Glomerular visceral epithelial cell (primary cell): ENCODE results near the gene BMP7.

Source experiments
- DNase-seq: peaks from one replicate; pipeline ENCODE4 v3.0.0-alpha.2; 2016; ENCODE audit errors: extremely low spot score

The BMP7 gene

GRCh38 chr20:57266291-57267157 is at the start of gene BMP7:
Gene BMP7 (minus strand): TSS chr20:57266641. CDS start chr20:57266122, 519 bp downstream.
- DNase-seq: no peak

GRCh38 chr20:57315976-57316480 is 49.6 kb upstream of the BMP7 start:
- no peak for DNase-seq

DNA sequence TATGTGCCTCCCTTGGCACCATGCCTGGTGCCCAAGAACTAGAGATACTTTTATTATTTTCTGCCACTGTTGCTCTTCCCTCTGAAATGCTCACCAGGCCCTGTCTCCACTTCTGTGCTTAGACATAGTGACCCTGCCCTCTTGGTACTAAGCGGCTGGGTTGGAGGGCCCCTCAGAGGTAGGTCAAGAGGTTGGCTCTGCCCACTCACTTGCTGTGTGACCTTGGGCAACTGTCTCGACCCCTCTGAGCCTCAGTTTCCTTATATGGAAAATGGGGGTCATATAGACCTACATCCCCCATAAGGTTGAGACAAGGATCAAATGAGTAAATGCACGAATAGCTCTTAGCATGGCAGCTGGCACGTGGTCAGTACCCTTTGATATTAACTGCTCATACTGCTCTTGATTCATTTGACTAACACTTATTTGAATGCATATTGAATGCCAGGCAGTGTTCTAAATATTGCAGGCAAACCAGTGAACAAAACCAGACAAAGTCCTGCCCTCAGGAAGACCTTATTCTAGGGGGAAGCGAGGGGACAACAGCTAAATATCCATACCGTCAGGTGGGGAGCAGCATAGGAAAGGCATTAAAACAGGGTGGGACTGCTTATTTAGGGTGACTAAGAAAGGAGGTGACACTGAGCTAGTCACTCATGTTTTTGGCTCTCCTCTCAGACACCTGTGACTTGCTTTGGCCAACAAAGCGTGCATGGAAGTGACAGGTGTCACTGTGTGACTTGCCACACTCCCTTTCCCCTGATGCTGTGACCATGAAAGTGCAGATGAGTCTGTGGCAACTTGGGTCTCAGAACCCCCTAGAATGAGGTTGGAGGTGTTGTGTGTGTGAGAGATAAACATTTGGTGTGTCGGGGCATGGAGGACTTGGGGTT is 48.9 kb upstream of the BMP7 start:
- no peak for DNase-seq

DNA sequence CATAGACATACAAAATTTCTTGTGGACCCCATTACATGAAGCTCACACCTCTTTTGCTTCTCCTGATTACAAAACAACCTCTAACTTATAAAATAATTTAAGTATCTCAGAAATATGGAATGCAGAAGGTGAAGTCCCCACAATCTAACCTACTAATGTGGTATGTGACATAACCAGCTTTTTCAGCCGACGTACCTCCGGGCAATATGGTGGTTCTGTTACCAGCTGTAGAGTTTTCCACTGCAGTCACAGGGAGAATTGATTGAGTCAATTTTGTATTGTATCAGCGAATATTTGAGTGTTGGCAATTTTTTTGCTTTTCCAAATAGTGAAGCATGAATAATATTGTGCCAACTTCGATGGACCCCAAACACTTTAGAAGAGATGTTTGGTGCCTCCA is 47.5 kb upstream of the BMP7 start:
- no peak for DNase-seq

DNA sequence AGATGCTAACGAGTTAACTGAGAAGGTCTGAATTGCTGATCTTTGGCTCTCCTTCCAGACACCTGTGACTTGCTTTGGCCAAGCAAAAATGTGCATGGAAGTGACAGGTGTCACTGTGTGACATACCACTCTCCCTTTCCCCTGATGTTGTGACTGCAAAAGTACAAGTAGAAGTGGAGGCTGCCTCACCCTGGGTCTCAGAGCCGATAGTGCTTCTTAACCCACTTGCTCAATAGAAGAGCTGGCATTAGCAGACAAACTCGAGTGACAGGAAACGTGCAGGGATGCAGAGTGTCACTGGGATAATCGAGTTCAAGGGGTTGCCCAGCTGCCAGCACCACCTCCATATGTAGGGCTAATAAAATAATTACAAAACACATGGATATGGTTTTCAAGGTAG is 46.8 kb upstream of the BMP7 start:
- DNase-seq: no peak

- DNase-seq: no peak
Observed at GRCh38 chr20:57312138-57312537, 45.7 kb upstream of the BMP7 start.

DNA sequence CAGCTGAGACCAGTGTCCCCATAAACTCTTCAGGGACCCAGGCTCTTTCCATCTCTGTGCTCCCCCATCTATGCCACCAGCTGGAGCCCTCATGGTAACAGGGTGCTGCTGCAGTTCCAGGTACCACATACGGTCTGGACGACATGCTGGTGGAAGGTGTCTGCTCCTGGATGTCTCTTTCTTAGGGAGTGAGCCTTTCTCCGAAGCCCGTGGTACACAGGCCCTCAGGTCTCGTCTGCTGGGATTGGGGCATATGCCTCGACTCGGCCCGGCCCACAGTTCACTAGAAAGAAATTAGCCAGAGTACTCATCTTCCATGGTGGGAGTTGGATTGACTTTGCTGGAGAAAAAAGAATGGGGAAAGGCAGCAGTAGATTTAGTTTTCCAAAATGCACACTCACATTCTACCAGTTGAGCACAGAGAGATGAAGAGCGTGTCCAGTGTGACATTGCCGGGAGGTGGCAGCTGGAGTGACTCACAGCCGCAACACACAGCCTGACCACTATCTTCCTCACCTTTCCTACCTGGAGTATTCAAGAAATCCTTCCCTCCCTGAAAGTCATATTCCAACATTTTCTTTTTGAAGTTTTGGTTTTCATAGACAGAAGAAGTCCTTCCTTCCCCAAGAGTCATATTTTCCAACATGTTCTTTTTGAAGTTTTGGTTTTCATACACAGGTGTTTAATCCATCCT is 44.5 kb upstream of the BMP7 start:
- DNase-seq: no peak

GRCh38 chr20:57309544-57310115 is 43.2 kb upstream of the BMP7 start:
- DNase-seq: no peak

DNA sequence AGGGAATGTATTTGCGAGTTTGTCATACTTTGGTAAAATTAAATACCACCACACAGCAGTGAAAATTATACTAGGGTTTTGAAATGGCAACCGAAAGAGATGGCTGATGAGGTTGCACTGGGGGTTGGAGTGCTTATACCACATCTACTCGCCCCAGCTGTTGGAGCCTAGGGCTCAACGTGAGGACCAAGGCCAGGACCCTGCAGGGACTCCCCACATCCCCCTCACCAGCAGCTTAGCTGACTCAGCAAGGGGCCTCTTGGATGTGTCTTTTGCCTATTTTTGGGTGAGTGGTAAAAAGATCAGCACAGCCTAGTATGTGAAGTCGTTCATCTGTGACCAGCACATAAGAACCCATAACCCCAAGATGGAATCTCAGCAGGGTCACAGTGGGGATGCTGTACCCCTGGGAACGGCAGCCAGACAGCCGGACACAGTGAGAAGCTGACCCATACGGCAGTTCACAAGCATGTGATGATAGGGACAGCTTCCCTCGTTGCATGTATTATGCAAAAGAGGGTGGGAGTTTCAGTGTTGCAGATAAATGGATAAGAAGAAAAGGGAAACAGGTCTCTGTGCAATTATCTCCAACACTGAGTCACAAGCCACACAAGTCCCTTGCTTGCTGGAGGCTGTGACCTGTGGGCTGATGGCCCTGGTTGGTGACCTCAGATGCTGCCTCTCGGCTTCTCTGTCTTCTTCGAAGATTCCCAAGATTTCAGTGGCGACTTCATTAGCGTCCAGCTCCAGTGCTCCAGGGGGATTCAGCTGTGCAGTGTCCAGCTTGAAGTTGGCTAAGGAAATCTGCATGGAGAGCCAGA is 42.2 kb upstream of the BMP7 start:
- DNase-seq: no peak

- no peak for DNase-seq
Observed at GRCh38 chr20:57306747-57307146, 40.3 kb upstream of the BMP7 start.

DNA sequence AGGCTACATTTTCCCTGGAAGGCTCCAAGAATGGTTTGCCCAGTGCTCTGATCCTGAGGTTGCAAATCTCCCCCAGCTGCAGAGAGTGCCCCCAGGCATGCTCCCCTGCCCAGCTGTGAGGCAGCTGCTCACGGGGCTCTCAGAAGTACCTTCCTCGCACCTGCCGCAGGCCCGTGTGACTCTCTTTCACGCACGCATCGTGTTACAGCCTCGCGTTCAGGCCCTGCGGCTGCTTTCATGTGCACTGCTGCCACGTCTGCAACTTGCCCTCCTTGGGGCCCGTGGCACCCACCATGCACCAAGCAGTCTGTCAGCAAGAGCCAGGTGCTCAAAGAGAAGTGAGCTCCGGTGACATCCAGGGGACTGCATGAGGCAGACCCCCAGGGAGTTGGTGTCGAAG is 34.6 kb upstream of the BMP7 start:
- DNase-seq: no peak

DNA sequence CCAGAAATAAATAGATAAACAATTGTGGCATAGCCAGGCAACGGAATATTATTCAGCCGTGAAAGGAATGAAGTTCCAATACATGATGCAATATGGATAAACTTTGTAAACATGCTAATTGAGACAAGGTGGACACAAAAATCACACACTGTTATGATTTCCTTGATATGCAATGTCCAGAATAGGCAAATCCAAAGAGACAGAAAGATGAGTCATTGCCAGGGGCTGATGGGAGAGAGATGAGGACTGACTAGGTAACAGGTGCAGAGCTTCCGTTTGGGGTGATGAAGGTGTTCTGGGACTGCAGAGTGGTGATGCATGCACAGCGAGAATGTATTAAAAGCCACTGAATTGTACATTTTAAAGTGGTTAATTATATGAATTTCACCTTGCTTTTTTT is 32.0 kb upstream of the BMP7 start:
- DNase-seq: no peak

DNA sequence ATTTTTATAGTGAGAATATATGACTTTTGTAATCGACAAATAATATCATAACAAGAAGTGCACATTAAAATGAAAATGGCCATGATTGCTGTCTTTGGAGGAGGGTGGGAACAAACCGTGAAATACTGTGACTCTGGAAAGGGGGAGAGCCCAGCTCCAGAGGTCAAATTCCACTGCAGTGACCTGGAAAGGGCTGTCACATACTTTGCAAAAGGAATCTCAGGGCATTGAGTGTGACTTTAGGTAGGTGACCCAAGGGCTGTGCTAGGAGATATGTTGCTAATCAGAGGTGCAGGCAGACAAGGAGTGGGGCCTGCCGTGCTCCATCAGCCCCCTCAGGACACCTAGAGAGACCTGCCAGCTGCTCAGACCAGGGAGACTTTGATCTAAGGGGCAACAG is 28.1 kb upstream of the BMP7 start:
- DNase-seq: no peak

- DNase-seq: no peak
Observed at GRCh38 chr20:57293995-57294394, 27.6 kb upstream of the BMP7 start.

DNA sequence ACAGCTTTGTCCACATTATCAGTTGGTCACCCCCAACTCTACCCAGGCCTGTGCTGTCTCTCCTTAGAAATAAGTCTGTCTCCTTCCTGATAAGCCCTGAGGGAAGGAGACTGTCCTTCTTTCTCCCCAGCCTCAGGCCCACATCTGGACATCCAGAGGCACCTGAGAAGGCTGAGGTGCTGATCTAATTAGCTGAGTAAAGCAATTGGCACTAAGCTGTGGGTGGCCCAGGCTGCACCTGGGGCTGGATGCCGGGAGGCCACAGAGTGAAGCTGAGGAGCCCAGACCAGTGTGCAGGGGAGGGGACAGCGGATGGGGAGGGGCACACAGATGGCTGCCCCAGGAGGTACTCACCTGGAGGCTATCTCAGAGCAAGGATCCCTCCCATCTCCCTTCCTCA is 26.2 kb upstream of the BMP7 start:
- DNase-seq: no peak

GRCh38 chr20:57291694-57292093 is 25.3 kb upstream of the BMP7 start:
- no peak for DNase-seq

- no peak for DNase-seq
Observed at GRCh38 chr20:57291003-57291402, 24.6 kb upstream of the BMP7 start.

DNA sequence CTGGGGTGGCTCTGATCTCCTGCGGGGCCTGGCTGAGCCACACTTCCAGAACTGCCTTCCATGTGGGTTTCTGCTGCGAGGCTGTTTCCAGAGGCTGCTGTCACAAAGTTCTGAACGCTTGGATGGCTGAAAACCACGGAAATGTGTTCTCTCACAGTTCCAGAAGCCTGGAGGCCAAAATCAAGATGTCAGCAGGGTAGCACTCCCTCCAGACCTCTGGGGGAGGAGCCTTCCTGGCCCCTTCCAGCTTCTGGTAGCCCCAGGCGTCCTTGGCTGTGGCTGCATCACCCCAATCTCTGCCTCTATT is 23.7 kb upstream of the BMP7 start:
- no peak for DNase-seq

GRCh38 chr20:57289391-57290177 is 23.1 kb upstream of the BMP7 start:
- no peak for DNase-seq

GRCh38 chr20:57288651-57289277 is 22.3 kb upstream of the BMP7 start:
- DNase-seq: no peak
